Measurements from ENCODE around the gene KCNA3.

DNA sequence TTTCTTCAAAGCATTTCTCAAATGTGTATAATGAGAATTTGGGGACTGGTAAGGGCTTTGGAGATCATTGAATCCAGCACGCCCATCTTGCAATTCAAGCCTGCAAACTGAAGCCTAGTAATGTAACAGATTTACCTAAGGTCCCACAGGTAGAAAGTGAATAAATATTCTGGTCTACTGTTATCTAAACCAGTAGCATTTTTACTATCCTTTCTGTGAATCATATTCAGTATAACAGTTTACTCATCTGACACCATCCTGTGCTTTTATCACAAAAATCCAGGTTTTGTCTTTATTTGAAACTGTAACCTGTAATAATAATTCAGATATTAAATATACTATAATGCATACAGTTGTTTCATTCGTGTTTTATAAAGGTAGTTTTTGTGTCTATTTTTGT lies 17.4 kb downstream of the KCNA3 start:
- TF ChIP-seq GATA2 (IDR thresholded peaks at IDR 0.05; ENCODE audit: low read depth, low read length), result no peak
- no peak for TF ChIP-seq GATA3 (IDR thresholded peaks at IDR 0.05; ENCODE audit: low read depth, low read length)

Measured in SH-SY5Y (cell line).